GM19238 (cell line): Measurements from ENCODE around the gene PCDHGB3.
"Not testable (repeated sequence)": the region's sequence is repeated elsewhere in the genome, so short reads cannot be mapped to it uniquely, and the experiment has no call there.

ENCODE experiments used
- DNase-seq: peaks from one replicate; pipeline ENCODE4 v3.0.0; 2011; ENCODE audit warnings: low spot score; ENCODE audit not compliant: insufficient read length

Gene PCDHGB3

GRCh38 chr5:141369994-141370848, at the start of gene PCDHGB3:
TSS of gene PCDHGB3 (plus strand) at chr5:141370242. CDS start at chr5:141370395, 153 bp downstream.
- DNase-seq: peak; percentile 21

- DNase-seq: no peak
These were observed 47.8 kb upstream of the PCDHGB3 start for GRCh38 chr5:141322261-141322660.

GRCh38 chr5:141326088-141326854, 43.8 kb upstream of the PCDHGB3 start:
- DNase-seq: no peak

GRCh38 chr5:141328231-141328630, 41.8 kb upstream of the PCDHGB3 start:
- DNase-seq: no peak

GRCh38 chr5:141330299-141331080, 39.6 kb upstream of the PCDHGB3 start, which contains the start of gene PCDHGA1:
TSS of gene PCDHGA1 (plus strand) at chr5:141330514.
- no peak for DNase-seq

- DNase-seq: not testable (repeated sequence)
These were observed 37.5 kb upstream of the PCDHGB3 start for GRCh38 chr5:141332571-141332970.

- DNase-seq: no peak
These were observed 31.3 kb upstream of the PCDHGB3 start, which contains the start of gene PCDHGA2 for GRCh38 chr5:141338538-141339306. TSS of gene PCDHGA2 (plus strand) at chr5:141338760.

- not testable (repeated sequence) for DNase-seq
These were observed 29.2 kb upstream of the PCDHGB3 start for GRCh38 chr5:141340781-141341354.

GRCh38 chr5:141342773-141343172, 27.3 kb upstream of the PCDHGB3 start:
- DNase-seq: no peak

- no peak for DNase-seq
These were observed 26.6 kb upstream of the PCDHGB3 start, which contains the start of gene PCDHGA3 for GRCh38 chr5:141343242-141343952. TSS of gene PCDHGA3 (plus strand) at chr5:141343829. CDS start at chr5:141344034, 205 bp downstream.

GRCh38 chr5:141343953-141344463, 26.0 kb upstream of the PCDHGB3 start:
- no peak for DNase-seq

- no peak for DNase-seq
These were observed 24.7 kb upstream of the PCDHGB3 start for GRCh38 chr5:141345327-141345726.

GRCh38 chr5:141346017-141346416, 24.0 kb upstream of the PCDHGB3 start:
- DNase-seq: not testable (repeated sequence)

- peak; percentile 37 for DNase-seq
These were observed 20.0 kb upstream of the PCDHGB3 start, which contains the start of gene PCDHGB1 for GRCh38 chr5:141349917-141350619. TSS of gene PCDHGB1 (plus strand) at chr5:141350099. CDS start at chr5:141350261, 162 bp downstream.

- no peak for DNase-seq
These were observed 18.5 kb upstream of the PCDHGB3 start for GRCh38 chr5:141351591-141351990.

- no peak for DNase-seq
These were observed 15.1 kb upstream of the PCDHGB3 start, which contains the start of gene PCDHGA4 for GRCh38 chr5:141354900-141355469. TSS of gene PCDHGA4 (plus strand) at chr5:141355021. CDS start at chr5:141355108, 87 bp downstream.

GRCh38 chr5:141355641-141356040, 14.4 kb upstream of the PCDHGB3 start:
- no peak for DNase-seq

GRCh38 chr5:141356133-141356532, 13.9 kb upstream of the PCDHGB3 start:
- DNase-seq: no peak
